ENCODE results near the gene OAS3. TPM values are rescaled to one million over a fixed set of nuclear protein-coding genes. Genes with fewer than 3 reads are reported as not detected.

OAS3 gene
- total RNA-seq = 10 to 100 TPM in 3 of 4 donors, 1 to 10 TPM in 1; 7.3 to 24.9 (median 14.3) TPM

- TF ChIP-seq, protein P1, sequence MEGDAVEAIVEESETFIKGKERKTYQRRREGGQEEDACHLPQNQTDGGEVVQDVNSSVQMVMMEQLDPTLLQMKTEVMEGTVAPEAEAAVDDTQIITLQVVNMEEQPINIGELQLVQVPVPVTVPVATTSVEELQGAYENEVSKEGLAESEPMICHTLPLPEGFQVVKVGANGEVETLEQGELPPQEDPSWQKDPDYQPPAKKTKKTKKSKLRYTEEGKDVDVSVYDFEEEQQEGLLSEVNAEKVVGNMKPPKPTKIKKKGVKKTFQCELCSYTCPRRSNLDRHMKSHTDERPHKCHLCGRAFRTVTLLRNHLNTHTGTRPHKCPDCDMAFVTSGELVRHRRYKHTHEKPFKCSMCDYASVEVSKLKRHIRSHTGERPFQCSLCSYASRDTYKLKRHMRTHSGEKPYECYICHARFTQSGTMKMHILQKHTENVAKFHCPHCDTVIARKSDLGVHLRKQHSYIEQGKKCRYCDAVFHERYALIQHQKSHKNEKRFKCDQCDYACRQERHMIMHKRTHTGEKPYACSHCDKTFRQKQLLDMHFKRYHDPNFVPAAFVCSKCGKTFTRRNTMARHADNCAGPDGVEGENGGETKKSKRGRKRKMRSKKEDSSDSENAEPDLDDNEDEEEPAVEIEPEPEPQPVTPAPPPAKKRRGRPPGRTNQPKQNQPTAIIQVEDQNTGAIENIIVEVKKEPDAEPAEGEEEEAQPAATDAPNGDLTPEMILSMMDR (IDR thresholded peaks at IDR 0.05; ENCODE audit: low read depth) = no peak
Measured at GRCh38 chr12:112937741-112938719, at the start of gene OAS3. TSS of gene OAS3 (plus strand) at chr12:112938474. CDS start at chr12:112938531, 57 bp downstream.

GRCh38 chr12:112891093-112892024 is 46.9 kb upstream of the OAS3 start:
- TF ChIP-seq, protein P1 (IDR thresholded peaks at IDR 0.05; ENCODE audit: low read depth) = no peak

DNA sequence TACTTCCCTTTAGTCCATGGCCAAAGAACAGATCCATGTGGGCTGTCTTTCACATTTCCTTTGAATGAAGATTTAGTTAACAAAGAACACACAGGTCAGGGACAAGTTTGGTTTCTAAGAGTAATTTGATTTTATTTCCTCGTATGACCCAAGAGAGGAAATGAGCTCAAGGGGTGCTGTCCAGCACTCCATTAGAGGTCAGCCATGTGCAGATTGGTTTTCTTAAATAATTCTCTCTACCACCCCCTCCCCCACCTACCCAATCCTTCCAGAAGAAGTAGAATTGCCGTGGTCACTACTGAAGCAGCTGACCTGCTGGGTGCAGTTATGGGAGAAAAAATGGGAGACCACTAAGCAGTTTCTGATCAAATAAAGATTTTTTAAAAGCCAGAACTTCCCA is 45.4 kb upstream of the OAS3 start:
- TF ChIP-seq, protein P1 (IDR thresholded peaks at IDR 0.05; ENCODE audit: low read depth) = no peak

- TF ChIP-seq, protein P1 (IDR thresholded peaks at IDR 0.05; ENCODE audit: low read depth) = no peak
Measured at GRCh38 chr12:112894128-112894527, 44.1 kb upstream of the OAS3 start.

DNA sequence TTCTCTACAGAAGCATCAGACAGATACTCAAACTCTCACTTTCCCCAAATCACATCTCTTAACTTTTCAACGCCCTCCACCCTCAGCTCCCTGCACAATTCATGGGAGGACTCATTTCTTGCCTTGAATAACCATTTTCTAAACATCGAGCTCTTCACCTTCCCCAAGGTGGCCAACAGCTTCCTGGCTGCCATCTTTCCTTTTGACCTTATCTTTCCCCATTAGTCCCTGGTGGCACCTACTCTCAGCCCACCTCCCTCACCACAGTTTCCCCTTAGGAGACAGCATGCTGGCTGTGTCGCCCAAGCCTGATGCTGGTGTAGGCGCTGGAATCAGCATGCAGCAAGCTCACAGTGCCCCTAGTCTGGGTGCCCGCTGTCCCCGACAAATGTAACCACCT is 39.9 kb upstream of the OAS3 start:
- TF ChIP-seq, protein P1 (IDR thresholded peaks at IDR 0.05; ENCODE audit: low read depth) = no peak

DNA sequence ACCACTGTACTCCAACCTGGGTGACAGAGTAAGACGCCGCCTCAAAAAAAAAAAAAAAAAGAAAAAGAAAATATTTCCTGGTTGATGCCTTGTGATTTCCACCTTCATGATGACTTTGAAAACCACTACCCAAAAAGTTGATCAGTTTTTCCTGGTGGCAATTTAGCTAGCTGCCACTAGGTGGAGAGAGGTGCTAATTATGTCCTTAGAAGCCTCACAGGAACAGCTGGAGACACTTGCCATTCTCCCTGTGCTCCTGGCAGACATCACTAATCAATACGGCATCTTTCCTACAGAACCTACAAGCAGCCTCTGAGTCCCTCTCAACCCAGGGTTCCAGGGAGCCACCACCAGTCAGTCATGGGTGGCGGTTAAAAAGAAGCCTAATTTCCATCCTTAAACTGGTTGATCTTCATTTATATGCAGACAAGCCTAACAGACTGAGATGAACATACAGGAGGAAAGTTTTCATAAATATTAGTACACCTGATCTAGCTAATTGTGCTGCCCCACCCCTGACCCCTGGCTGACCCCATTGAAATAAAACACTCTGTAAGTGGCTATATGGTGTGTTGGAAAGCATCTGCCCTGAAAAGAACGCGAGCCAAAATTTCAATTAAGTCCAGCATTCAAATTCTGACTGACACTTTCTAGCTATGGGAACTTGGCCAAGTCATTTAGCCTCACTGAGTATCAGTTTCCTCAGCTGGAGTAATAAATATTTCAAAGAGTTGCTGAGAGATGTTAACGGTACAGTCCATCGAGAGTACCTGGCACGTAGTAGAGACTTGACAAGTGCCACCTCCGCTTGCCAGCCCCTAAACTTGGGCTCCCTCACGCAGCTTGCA is 37.8 kb upstream of the OAS3 start:
- TF ChIP-seq, protein P1 (IDR thresholded peaks at IDR 0.05; ENCODE audit: low read depth) = no peak
